ENCODE results near the gene STAC3.

Gene STAC3

GRCh38 chr12:57223191-57224165, 27.5 kb downstream of the STAC3 start:
- no peak for DNase-seq (ENCODE audit: low spot score)

GRCh38 chr12:57222286-57223190, 28.4 kb downstream of the STAC3 start:
- DNase-seq (ENCODE audit: low spot score) = no peak

- DNase-seq (ENCODE audit: low spot score) = no peak
These were observed 29.6 kb downstream of the STAC3 start for GRCh38 chr12:57221169-57221917.

GRCh38 chr12:57220770-57221168, 30.2 kb downstream of the STAC3 start:
- DNase-seq (ENCODE audit: low spot score) = no peak

- DNase-seq (ENCODE audit: low spot score) = no peak
These were observed 30.8 kb downstream of the STAC3 start for GRCh38 chr12:57219993-57220754.

- no peak for DNase-seq (ENCODE audit: low spot score)
These were observed 31.6 kb downstream of the STAC3 start for GRCh38 chr12:57219205-57219992.

- no peak for DNase-seq (ENCODE audit: low spot score)
These were observed 32.7 kb downstream of the STAC3 start for GRCh38 chr12:57218030-57218853.

GRCh38 chr12:57216921-57217879, 33.8 kb downstream of the STAC3 start:
- DNase-seq (ENCODE audit: low spot score) = no peak

GRCh38 chr12:57216014-57216911, 34.7 kb downstream of the STAC3 start, which contains the start of gene NXPH4:
NXPH4 (plus strand) TSS chr12:57216794; CDS start chr12:57216970, 176 bp downstream.
- peak; percentile 71 for DNase-seq (ENCODE audit: low spot score)

- DNase-seq (ENCODE audit: low spot score) = peak; percentile 66
These were observed 35.3 kb downstream of the STAC3 start for GRCh38 chr12:57215668-57216013.

- DNase-seq (ENCODE audit: low spot score) = no peak
These were observed 35.9 kb downstream of the STAC3 start for GRCh38 chr12:57215065-57215464.

- peak; percentile 75 for DNase-seq (ENCODE audit: low spot score)
These were observed 36.6 kb downstream of the STAC3 start for GRCh38 chr12:57214398-57214781.

- DNase-seq (ENCODE audit: low spot score) = no peak
These were observed 37.1 kb downstream of the STAC3 start for GRCh38 chr12:57213763-57214397.

GRCh38 chr12:57213058-57213715, 37.8 kb downstream of the STAC3 start:
- DNase-seq (ENCODE audit: low spot score) = peak; percentile 95

GRCh38 chr12:57212701-57213057, 38.3 kb downstream of the STAC3 start:
- no peak for DNase-seq (ENCODE audit: low spot score)
